ENCODE results near the gene ZNF423. TPM values are rescaled to one million over a fixed set of nuclear protein-coding genes. Genes with fewer than 3 reads are reported as not detected.

Gene ZNF423
- total and polyA plus RNA-seq, 7 donors = 2.3 to 30.7 (median 14.4) TPM

GRCh38 chr16:49495596-49496355, 360.1 kb downstream of the ZNF423 start:
- no peak for TF ChIP-seq CTCF (IDR thresholded peaks at IDR 0.05)
- Histone ChIP-seq H3K4me3 (no peak overlapping the region), H3K27me3 (ENCODE audit: insufficient read depth in 3 of 3, low read length in 2 of 3) (no peaks in the 10 kb centered on the region), H3K9me3 (no peaks in the 10 kb centered on the region), H3K27ac (no peak overlapping the region), H3K4me1 (no peaks in the 10 kb centered on the region), H3K36me3 (ENCODE audit: insufficient read depth in 1 of 2, low read depth in 1 of 2) (no peaks in the 10 kb centered on the region)
- intact Hi-C loops (cut with DNase I) = loop anchor here in 1 of 2 donors (10.0 kb wide), 1 partner anchor 279 kb away; no protein-coding TSS in a partner anchor
- WGBS, 3 donors = 93 to 97% (median 95%) methylated on average over 10 of the region's 10 CpGs
- no peak for ATAC-seq
- peak in 1 of 2 donors; percentile 19 for DNase-seq

- intact Hi-C loops (cut with DNase I) = loop anchor here in 1 of 2 donors (5.0 to 10.0 kb wide), 3 partner anchors 280 to 427 kb away; partner anchors contain the start of gene ZNF423
- WGBS, 3 donors = 73 to 84% (median 79%) methylated on average over 9 of the region's 9 CpGs
- H3K27me3 ChIP-seq (ENCODE audit: insufficient read depth in 3 of 3, low read length in 2 of 3) = no peaks in the 10 kb centered on the region
- no peak for ATAC-seq
- no peaks in the 10 kb centered on the region for H3K4me1 ChIP-seq
- TF ChIP-seq CTCF (IDR thresholded peaks at IDR 0.05) = no peak
- H3K9me3 ChIP-seq = no peaks in the 10 kb centered on the region
- no peak overlapping the region for H3K27ac ChIP-seq
- no peak overlapping the region for H3K4me3 ChIP-seq
- H3K36me3 ChIP-seq (ENCODE audit: insufficient read depth in 1 of 2, low read depth in 1 of 2) = no peaks in the 10 kb centered on the region
- peak in 1 of 2 donors; percentile 29 for DNase-seq
Measured at GRCh38 chr16:49494891-49495566, 360.9 kb downstream of the ZNF423 start.

- no peaks in the 10 kb centered on the region for H3K27me3 ChIP-seq (ENCODE audit: insufficient read depth in 3 of 3, low read length in 2 of 3)
- no peaks in the 10 kb centered on the region for H3K9me3 ChIP-seq
- DNase-seq = peak in 1 of 2 donors; percentile 32
- no peaks in the 10 kb centered on the region for H3K4me1 ChIP-seq
- TF ChIP-seq CTCF (IDR thresholded peaks at IDR 0.05) = no peak
- WGBS, 3 donors = 70 to 87% (median 75%) methylated on average over 7 of the region's 7 CpGs
- H3K36me3 ChIP-seq (ENCODE audit: insufficient read depth in 1 of 2, low read depth in 1 of 2) = no peaks in the 10 kb centered on the region
- no peak overlapping the region for H3K27ac ChIP-seq
- ATAC-seq = no peak
- intact Hi-C loops (cut with DNase I) = loop anchor here in 1 of 2 donors (5.0 to 10.0 kb wide), 3 partner anchors 280 to 428 kb away; partner anchors contain the start of gene ZNF423
- H3K4me3 ChIP-seq = no peak overlapping the region
Measured at GRCh38 chr16:49494474-49494873, 361.4 kb downstream of the ZNF423 start.

- no peaks in the 10 kb centered on the region for H3K36me3 ChIP-seq (ENCODE audit: insufficient read depth in 1 of 2, low read depth in 1 of 2)
- no peak overlapping the region for H3K4me3 ChIP-seq
- no peak overlapping the region for H3K27ac ChIP-seq
- no peaks in the 10 kb centered on the region for H3K9me3 ChIP-seq
- intact Hi-C loops (cut with DNase I) = loop anchor here (2.0 to 10.0 kb wide), 4 partner anchors 99 to 428 kb away; partner anchors contain the start of gene ZNF423 (in 1 of the 2)
- H3K4me1 ChIP-seq = no peaks in the 10 kb centered on the region
- 69 to 78% (median 71%) methylated on average over 2 of the region's 2 CpGs for WGBS, 3 donors
- TF ChIP-seq CTCF (IDR thresholded peaks at IDR 0.05) = no peak
- ATAC-seq (no peak), DNase-seq (peak in 1 of 2 donors; percentile 29)
- H3K27me3 ChIP-seq (ENCODE audit: insufficient read depth in 3 of 3, low read length in 2 of 3) = no peaks in the 10 kb centered on the region
Measured at GRCh38 chr16:49493836-49494235, 362.1 kb downstream of the ZNF423 start.

Data from psoas muscle (tissue), 8 donors.